Globus pallidus (tissue), 1 donor: ENCODE measurements around the gene LTBP2.

Experiments
- DNase-seq: peaks from one replicate; pipeline ENCODE4 v3.0.0-alpha.2; 2015; ENCODE audit warnings: low spot score

LTBP2 gene

DNA sequence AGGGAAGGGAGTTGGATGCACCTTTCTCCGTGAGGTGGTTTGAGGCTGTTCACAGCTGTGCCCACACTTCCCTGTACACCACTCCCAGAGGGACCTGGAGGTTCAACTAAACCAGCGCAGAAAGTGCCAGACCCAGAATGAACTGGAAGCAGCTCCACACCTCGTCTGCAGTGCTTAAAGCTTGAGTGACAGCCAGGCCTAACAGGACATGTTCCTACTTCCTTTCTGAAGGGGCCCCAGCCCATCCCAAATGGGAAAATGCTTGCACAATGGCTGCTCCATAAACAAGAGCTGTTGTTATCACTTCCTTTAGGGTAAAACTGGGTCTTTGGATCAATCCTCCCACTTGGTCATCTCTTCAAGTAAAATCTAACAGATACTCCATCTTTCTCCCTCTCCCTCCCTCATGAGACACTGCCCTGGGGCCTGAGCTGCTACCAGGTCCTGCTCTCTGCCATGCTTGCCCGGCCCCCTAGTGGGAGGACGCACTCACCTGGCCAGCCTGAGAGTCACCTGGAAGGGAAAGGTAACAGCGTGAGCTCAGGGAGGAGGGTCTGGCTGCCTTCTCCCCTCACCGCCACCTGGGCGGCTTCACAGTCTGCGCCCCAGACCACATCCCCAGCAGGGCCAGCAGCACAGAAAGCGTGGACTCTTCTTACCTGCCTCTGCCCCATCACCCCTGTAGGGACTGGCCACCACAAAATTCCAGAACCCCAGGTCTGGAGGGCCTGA, 85.0 kb downstream of the LTBP2 start:
- DNase-seq, result no peak

GRCh38 chr14:74525361-74525851, 86.6 kb downstream of the LTBP2 start:
- DNase-seq, result no peak

DNA sequence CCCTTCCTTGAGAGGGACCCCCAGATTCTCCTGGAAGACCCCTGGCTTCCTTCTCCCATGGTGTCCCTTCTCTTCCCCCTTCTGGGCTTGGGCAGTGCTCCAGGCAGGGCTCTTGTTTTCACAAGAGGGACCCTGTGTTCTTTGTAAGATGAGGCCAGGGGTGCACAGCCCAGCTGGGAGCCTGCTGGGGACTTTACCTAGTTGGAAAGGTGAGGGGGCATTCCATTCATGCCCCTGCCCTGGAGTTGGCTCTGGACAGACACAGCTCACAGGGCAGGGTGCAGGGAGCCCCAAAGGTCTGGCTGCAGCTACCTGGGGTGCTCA, 87.3 kb downstream of the LTBP2 start:
- DNase-seq, result no peak

GRCh38 chr14:74524076-74524811, 87.8 kb downstream of the LTBP2 start:
- DNase-seq, result no peak

- no peak for DNase-seq
Measured at GRCh38 chr14:74522740-74523139, 89.3 kb downstream of the LTBP2 start.

DNA sequence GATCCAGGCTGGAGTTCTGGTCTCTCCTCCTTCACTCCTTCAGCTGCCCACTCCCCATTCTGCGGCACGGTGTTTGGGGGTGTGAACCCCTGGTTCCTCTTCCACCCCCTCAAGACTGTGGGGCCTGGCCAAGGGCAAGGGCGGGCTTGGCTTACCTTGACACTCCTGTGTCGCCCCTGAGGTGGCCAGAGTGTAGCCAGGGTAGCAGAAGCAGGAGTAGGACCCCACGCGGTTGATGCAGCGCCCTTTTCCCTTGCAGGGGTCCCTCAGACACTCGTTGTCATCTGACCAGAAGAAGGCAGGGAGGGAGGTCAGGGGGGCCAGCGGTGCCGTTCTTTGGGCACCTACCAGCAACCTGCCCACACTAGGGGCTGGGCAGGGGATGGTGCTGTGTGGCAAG, 90.3 kb downstream of the LTBP2 start:
- no peak for DNase-seq

DNA sequence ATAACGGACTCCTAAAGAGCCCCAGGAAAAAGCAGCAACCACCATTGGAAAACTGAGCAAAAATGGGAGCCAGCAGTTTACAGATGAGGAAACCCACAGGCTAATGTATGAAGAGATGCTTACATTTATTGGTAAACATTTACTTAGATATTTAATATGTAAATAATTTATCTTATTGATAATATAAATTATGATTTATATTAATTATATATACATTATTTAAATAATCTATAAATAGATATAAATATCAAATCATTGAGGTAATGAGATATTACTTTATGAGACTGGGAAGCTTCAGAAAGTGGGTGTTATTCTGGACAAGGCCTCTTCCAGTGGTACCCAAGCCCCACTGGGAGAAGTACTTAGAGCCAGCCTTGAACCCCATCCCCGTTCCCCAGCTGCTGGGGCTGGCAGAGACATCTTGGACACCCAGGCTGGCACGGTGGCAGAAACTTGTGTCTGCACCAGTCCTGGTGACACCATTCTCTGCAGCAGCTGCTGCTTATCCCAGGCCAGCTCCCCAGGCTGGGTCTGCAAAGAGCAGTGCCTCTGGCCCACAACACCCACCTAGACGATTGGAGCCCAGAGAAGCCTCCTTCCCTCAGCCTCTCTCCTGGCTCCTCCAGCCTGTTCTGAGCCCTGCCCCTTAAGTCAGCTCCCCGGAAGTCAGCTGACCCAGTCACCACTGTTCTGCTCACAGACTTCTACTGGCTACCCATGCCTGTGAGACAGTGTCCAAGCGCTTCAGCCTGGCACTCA, 92.5 kb downstream of the LTBP2 start:
- no peak for DNase-seq

GRCh38 chr14:74518221-74518620, 93.8 kb downstream of the LTBP2 start:
- DNase-seq, result no peak

GRCh38 chr14:74517731-74518130, 94.3 kb downstream of the LTBP2 start:
- no peak for DNase-seq

GRCh38 chr14:74516451-74517160, 95.4 kb downstream of the LTBP2 start:
- DNase-seq, result no peak

DNA sequence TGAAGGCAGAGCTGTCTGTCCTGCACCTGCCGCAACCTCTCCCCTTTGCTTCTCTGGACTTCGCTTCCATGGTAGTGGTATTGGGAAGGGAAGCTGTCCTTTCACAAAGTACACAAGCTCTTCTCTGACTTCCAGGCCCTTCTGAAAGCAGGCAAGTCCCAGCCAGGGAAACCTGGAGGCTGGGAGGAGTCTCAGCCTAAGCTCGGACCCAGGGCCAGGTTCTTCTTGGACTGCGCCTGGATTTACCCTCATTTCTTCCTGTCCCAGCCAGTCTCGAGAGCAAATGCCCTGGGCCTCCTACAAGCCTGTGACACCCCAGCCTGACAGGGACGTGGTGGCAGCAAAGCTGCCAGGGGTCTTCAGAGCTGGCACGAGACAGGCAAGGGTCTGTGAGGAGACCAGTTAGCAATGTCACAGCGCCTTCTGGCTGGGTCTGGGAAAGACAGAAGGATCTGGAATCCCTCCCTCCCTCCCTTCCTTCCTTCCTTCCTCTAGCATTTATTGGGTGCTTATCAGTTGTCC, 96.1 kb downstream of the LTBP2 start:
- no peak for DNase-seq

DNA sequence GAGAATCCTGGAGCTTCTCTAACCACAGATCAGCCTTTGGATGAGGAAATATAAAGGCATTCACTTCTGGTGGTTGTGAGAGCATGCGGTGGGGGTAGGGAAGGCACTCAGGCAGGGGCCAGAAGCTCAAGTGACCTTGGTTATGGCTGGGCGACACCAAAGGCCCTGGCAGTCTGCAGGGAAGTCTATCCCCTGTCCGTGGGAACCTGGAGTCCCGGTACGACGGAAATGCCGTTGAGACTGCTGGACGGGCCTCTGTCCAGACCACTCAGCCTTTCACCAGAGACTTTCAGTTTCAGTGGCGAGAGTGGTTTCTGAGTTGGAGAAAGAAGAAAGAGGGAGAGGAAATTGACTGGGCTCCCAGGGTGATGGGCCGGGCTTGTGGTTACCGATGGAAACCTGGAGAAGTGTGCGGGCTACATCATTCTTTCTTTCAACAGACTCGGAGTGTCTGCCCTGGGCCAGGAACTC, 97.5 kb downstream of the LTBP2 start:
- DNase-seq, result no peak

DNA sequence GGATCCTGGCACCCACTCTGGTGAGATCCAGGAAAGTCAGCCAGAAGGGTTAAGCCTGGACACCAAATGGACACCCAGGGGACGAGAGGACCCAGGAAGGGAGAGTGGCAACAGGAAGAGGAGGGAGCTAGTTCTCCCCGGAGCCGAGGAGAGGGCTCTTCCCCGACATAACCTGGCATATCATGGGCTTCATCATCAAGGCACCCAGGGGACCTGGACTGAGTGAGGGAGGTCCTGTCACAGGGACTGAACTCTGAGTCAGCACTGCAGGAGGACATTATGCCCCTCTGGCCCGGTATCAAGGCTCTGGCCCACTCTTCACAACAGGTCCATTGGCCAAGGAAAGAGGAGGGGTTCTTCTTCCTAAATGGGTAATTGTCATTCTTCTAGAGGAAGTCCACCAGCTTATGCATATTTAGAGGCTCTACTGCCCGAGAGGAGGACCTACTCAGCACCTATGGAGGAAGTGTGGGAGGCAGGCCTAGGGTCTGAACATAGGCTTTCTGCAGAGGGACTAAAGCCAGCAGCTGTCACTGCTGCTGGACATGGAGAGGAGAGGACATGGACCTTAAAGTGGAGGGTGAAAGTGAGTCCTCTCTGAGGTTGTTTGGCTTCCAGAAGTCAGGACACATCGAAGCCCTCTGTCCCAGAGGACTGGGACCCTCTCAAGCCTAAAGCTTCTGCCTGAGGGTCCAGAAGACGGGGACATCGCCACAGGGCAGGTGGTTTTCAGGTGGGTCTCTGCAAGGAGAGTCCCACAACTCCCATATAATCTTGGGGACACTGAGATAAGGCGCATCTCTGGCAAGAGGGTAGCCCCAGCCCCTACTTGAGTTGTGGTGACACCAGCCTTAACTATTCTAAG, 99.8 kb downstream of the LTBP2 start:
- DNase-seq, result no peak

- DNase-seq, result no peak
Measured at GRCh38 chr14:74510959-74511409, 101.1 kb downstream of the LTBP2 start.

DNA sequence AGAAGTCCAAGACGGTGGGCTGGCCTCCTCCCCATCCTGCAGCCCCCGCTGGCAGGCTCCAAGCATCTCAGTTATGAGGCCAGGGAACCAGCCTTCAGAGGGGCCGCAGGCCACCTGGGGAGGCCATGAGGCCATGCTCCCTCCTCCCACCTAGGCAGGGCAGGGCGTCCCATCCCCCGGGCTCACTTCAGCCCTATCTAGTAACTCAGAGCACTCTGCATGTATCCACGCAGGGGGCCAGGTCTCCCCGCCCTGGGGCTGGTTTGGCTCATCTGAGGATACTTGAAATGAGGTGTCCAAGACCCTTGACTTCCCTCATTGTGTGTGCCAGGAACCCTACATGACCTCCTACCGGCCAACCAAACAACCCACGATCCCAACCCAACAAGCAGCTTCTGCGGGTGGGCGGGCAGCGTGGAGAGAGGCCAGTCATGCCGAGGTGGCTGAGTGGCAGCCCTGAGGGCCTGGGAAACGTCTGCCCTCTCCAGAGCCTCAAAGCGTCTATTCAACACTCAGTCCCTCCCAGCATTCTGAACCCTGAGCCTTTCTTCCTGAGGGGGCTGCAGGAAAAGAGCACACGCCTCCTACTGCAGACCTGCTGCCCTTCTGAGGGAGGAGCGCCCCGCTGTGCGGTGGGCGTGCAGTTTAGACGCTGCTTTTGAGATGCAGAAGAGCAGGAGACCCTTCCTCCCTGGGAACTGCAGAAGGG, 101.7 kb downstream of the LTBP2 start:
- DNase-seq, result no peak

DNA sequence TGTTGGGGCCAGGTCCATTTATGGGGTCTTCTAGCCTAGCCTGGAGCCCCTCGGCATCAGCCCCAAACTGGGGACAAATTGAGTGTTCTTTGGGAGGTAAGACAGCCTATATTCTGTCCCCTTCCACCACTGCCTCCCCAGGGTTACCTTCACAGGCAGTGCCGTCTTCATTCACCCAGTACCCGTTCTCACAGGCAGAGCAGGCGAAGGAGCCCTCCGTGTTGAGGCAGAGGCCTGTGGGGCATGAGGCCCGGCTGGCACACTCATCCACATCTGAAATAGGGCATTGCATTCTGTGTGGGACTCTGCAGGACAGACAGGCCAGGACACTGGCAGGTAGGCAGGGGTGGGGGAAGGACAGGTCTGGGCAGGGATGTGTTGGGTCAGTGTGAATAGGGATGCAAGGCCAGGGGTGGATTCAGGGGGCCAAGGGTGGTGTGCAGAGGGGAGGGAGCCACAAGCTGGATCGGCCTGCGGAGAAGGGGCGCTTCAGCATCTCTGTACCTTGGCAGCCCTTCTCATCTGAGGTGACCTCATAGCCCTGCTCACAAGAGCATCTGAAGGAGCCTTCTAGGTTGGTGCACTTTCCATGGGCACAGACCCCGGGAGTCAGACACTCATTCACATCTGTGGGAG, 102.3 kb downstream of the LTBP2 start:
- DNase-seq, result no peak

DNA sequence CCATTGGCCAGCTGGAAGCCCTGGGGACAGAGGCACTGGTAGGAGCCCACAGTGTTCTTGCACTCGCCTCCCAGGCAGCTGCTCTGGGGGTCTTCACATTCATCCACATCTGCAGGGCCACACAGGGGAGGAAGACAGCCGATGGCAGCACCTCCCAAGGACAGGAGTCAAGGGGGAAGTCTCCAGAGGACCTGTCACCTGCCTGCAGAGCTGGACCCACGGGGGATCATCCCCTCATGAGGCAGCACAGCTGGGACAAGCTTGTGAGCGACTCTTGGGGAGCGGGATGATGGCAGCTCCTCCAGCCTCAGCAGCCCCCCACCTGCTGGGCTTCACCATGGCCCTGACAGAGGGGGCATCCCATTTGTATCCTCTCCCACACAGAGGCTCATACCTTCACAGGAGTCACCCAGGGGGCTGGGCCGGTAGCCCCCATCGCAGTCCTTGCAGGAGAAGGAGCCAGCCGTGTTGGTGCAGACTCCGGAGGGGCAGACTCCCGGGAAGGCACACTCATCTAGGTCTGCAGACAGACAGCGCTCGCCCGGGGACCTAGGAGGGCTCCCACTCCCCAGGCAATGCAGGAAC, 103.1 kb downstream of the LTBP2 start:
- no peak for DNase-seq

DNA sequence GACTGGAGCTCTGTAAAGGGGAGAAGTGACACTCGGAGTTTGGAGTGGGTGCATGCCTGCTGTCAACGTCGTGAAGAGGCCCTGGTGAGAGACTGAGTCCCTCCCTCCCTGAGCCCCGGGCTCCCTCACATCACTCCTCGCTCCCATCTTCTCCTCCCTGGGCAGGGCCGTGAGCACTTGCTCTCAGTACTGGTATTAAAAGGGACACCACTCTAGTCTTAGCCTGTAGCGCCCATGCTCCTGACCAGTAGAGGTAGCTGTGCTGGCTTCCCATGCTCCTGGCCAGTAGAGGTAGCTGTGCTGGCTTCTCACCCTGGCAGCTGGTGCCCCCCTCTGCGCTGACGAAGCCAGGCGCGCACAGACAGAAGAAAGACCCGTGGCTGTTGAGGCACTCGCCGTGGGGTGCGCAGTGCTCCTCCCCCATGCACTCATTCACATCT, 103.7 kb downstream of the LTBP2 start:
- no peak for DNase-seq

GRCh38 chr14:74507840-74508239, 104.2 kb downstream of the LTBP2 start:
- no peak for DNase-seq
